Measurements from ENCODE around the gene TANGO2. TPM values are rescaled to one million over a fixed set of nuclear protein-coding genes. Genes with fewer than 3 reads are reported as not detected.
A peak's percentile ranks its signal among the peaks of the same experiment; 100 is the strongest.

TANGO2 gene
- total and polyA plus RNA-seq, 3 experiments from 2014 or later: 27.3 to 48.6 (median 28.0) TPM

- Histone ChIP-seq H3K4me3 (ENCODE audit: low read length) (peak overlapping the region; percentile 86), H3K4me1 (ENCODE audit: insufficient read depth, low read length) (peaks cover 36% of the 10 kb centered on the region), H3K27me3 (ENCODE audit: insufficient read depth, low read length, poor library complexity, severe bottlenecking) (no peaks in the 10 kb centered on the region), H3K9me3 (ENCODE audit: low read length) (no peaks in the 10 kb centered on the region), H3K36me3 (ENCODE audit: insufficient read depth, low read length) (peaks cover 54% of the 10 kb centered on the region), H3K27ac (ENCODE audit: low read depth, low read length) (peak overlapping the region; percentile 95)
- POLR2A ChIA-PET: interaction anchor here (0.6 to 1.3 kb wide), 5 partner anchors 8 to 886 kb away, joined by 3 to 6 read pairs (median 5); partner anchors contain the start of gene THAP7
- Mint-ChIP-seq H3K27ac (peak overlapping the region in 7 of 8 donors; percentile 86 to 98 (median 92)), H3K27me3 (no peaks in the 10 kb centered on the region), H3K9me3 (no peaks in the 10 kb centered on the region), H3K36me3 (peaks cover 0 to 63% (median 2%) of the 10 kb centered on the region in 3 donors), H3K4me1 (peaks cover 24 to 59% (median 32%) of the 10 kb centered on the region in 3 donors), H3K4me3 (peak overlapping the region; percentile 85 to 96 (median 89))
- DNase-seq: no peak
- CTCF ChIA-PET: interaction anchor here (1.1 to 1.3 kb wide), 2 partner anchors 13 to 38 kb away, joined by 3 read pairs; no protein-coding TSS in a partner anchor
These were observed 95.6 kb downstream of the TANGO2 start for GRCh38 chr22:20116376-20116950.

Other genes with a start within 250 kb of the TANGO2 start
- gene GNB1L, start 166.2 kb upstream of the TANGO2 start, total RNA-seq: 10 to 100 TPM; 16.6 to 17.9 TPM
- 14.2 TPM for gene GNB1L, start 166.2 kb upstream of the TANGO2 start, polyA plus RNA-seq
- gene RTL10, start 166.2 kb upstream of the TANGO2 start, total RNA-seq: 10 to 100 TPM; 18.1 to 23.2 TPM
- 10.8 TPM for gene RTL10, start 166.2 kb upstream of the TANGO2 start, polyA plus RNA-seq
- gene COMT, start 79.3 kb upstream of the TANGO2 start, total RNA-seq: 10 to 100 TPM; 89.3 to 93.7 TPM
- 92.7 TPM for gene COMT, start 79.3 kb upstream of the TANGO2 start, polyA plus RNA-seq
- 10 to 100 TPM; 27.6 to 27.9 TPM for gene TXNRD2, start 79.3 kb upstream of the TANGO2 start, total RNA-seq
- gene TXNRD2, start 79.3 kb upstream of the TANGO2 start, polyA plus RNA-seq: 13.8 TPM
- gene ARVCF, start 4.3 kb upstream of the TANGO2 start, total RNA-seq: 1 to 10 TPM; 1.4 to 1.8 TPM
- gene ARVCF, start 4.3 kb upstream of the TANGO2 start, polyA plus RNA-seq: 0.92 TPM
- 10 to 100 TPM; 68.6 to 73.8 TPM for gene DGCR8, start 59.1 kb downstream of the TANGO2 start, total RNA-seq
- 10.6 TPM for gene DGCR8, start 59.1 kb downstream of the TANGO2 start, polyA plus RNA-seq
- 100 to 1,000 TPM; 436 to 459 TPM for gene RANBP1, start 95.0 kb downstream of the TANGO2 start, total RNA-seq
- gene RANBP1, start 95.0 kb downstream of the TANGO2 start, polyA plus RNA-seq: 102 TPM
- 100 to 1,000 TPM; 108 to 121 TPM for gene TRMT2A, start 96.1 kb downstream of the TANGO2 start, total RNA-seq
- gene TRMT2A, start 96.1 kb downstream of the TANGO2 start, polyA plus RNA-seq: 35.6 TPM
- 10 to 100 TPM; 74.7 to 80.7 TPM for gene ZDHHC8, start 110.7 kb downstream of the TANGO2 start, total RNA-seq
- 4.4 TPM for gene ZDHHC8, start 110.7 kb downstream of the TANGO2 start, polyA plus RNA-seq
- not detected for gene CCDC188, start 129.9 kb downstream of the TANGO2 start, total RNA-seq
- gene CCDC188, start 129.9 kb downstream of the TANGO2 start, polyA plus RNA-seq: not detected
- 1 to 10 TPM; 1.8 to 2.7 TPM for gene RTN4R, start 247.2 kb downstream of the TANGO2 start, total RNA-seq
- gene RTN4R, start 247.2 kb downstream of the TANGO2 start, polyA plus RNA-seq: 6.0 TPM

All from CD8-positive, alpha-beta memory T cell (primary cell).